HCT116 (cell line): ENCODE data around the gene MGA.

ENCODE experiments used
- CEBPB ChIP-seq: IDR thresholded peaks from 2 replicates; pipeline ENCODE4 v1.6.1; 2012; ENCODE audit warnings: low read depth
- CTCF ChIP-seq, 3 experiments: fragments of 200-600 bp in 1 of 3; sonication (generic) in 1 of 3; IDR thresholded peaks in 2 of 3; conservative IDR thresholded peaks in 1 of 3; 2 replicates each; pipeline ENCODE4 v1.5.1; 2012 to 2017; ENCODE audit warnings: low read depth in 2 of 3, low read length in 2 of 3, antibody characterized with exemption in 1 of 3, borderline replicate concordance in 1 of 3, control low read depth in 1 of 3, mild to moderate bottlenecking in 1 of 3, mixed read lengths in 1 of 3, mixed run types in 1 of 3, moderate library complexity in 1 of 3; ENCODE audit not compliant: insufficient read depth in 1 of 3
- EGR1 ChIP-seq: IDR thresholded peaks from 2 replicates; pipeline ENCODE4 v1.6.1; 2012; ENCODE audit warnings: low read depth
- ELF1 ChIP-seq: IDR thresholded peaks from 2 replicates; pipeline ENCODE4 v1.6.1; 2012; ENCODE audit warnings: low read depth, borderline replicate concordance
- EZH2 ChIP-seq: fragments of 200-600 bp; sonication (generic); IDR thresholded peaks from 2 replicates; pipeline ENCODE4 v1.6.1; 2017; ENCODE audit warnings: antibody characterized with exemption, mixed run types
- EZH2phosphoT487 ChIP-seq: fragments of 200-600 bp; IDR thresholded peaks from 2 replicates; pipeline ENCODE4 v1.6.1; 2018; ENCODE audit warnings: antibody characterized with exemption, borderline replicate concordance
- JUND ChIP-seq: IDR thresholded peaks from 2 replicates; pipeline ENCODE4 v1.6.1; 2012
- POLR2A ChIP-seq: IDR thresholded peaks from 2 replicates; pipeline ENCODE4 v1.7.0; 2011; ENCODE audit warnings: borderline replicate concordance; ENCODE audit not compliant: insufficient read depth, insufficient read length; ENCODE audit errors: extremely low read depth
- POLR2AphosphoS5 ChIP-seq: IDR thresholded peaks from 2 replicates; pipeline ENCODE4 v1.6.1; 2011; ENCODE audit warnings: mild to moderate bottlenecking, low read depth, low read length, moderate library complexity
- RAD21 ChIP-seq: IDR thresholded peaks from 2 replicates; pipeline ENCODE4 v1.6.1; 2012; ENCODE audit warnings: low read depth, mild to moderate bottlenecking
- SIN3A ChIP-seq: IDR thresholded peaks from 2 replicates; pipeline ENCODE4 v1.6.1; 2012; ENCODE audit warnings: low read depth
- SP1 ChIP-seq: IDR thresholded peaks from 2 replicates; pipeline ENCODE4 v1.6.1; 2012; ENCODE audit warnings: low read depth
- YY1 ChIP-seq: IDR thresholded peaks from 2 replicates; pipeline ENCODE4 v1.6.1; 2011; ENCODE audit warnings: low read length, low read depth, moderate library complexity, mild to moderate bottlenecking; ENCODE audit not compliant: insufficient replicate concordance; ENCODE audit errors: extremely low read depth
- TF ChIP-seq, protein P1 (sequence below): IDR thresholded peaks from 2 replicates; pipeline ENCODE4 v1.6.1; 2012

DNA sequence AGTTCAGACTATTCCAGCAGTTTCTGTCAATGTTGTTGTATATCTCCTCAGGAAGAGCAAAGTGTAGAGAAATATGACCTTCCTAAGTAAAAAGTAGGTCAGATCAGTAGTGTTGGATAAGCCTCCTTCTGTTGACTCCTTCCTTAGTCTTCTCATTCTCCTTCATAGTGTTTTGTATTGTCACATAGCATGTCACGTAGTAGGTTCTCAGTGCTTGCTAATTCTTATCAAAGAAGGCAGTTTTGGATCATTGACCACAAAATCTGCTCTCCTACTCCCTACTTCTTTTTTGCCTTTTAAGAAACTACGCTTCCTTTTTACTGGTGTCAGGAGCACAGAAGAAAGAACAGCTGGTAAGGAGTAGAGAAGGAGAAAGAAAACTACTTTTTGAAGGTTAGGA, 1.0 kb upstream of the MGA start:
- TF ChIP-seq EZH2 (no peak), YY1 (no peak), CTCF (IDR thresholded peaks at IDR 0.05 in 2 of 3, conservative IDR thresholded peaks at IDR 0.05 in 1 of 3; ENCODE audit: borderline replicate concordance in 1 of 3, insufficient read depth in 1 of 3, low read depth in 2 of 3, low read length in 2 of 3) (no peak), RAD21 (no peak), SIN3A (no peak), ELF1 (no peak), EGR1 (no peak), POLR2AphosphoS5 (no peak), EZH2phosphoT487 (no peak), SP1 (no peak), POLR2A (no peak), JUND (no peak), CEBPB (no peak)
- TF ChIP-seq, protein P1, sequence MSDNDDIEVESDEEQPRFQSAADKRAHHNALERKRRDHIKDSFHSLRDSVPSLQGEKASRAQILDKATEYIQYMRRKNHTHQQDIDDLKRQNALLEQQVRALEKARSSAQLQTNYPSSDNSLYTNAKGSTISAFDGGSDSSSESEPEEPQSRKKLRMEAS: no peak
